Fibroblast of peridontal ligament (primary cell): ENCODE results near the gene GSPT1.
"Not testable (repeated sequence)": the region's sequence is repeated elsewhere in the genome, so short reads cannot be mapped to it uniquely, and the experiment has no call there.

ENCODE experiments used
- DNase-seq: peaks from one replicate; pipeline ENCODE4 v3.0.0-alpha.2; 2010; ENCODE audit errors: extremely low read depth

The GSPT1 gene

DNA sequence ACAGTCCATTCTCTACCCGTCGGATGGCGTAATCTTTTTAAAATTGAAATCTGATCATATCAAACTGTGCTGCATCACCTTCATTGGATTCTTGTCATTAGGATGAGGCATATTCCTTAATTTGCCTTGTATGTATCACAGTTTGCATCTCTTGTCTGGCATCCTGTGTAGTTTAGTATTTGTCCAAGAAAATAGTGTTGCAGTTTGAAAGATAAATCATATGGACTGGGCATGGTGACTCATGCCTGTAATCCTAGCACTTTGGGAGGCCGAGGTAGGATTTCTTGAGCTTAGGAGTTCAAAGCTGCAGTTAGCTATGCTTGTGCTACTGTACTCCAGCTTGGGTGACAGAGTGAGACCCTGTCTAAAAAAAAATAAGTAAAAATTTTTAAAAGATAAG, 58.6 kb downstream of the GSPT1 start:
- peak; percentile 41 for DNase-seq

DNA sequence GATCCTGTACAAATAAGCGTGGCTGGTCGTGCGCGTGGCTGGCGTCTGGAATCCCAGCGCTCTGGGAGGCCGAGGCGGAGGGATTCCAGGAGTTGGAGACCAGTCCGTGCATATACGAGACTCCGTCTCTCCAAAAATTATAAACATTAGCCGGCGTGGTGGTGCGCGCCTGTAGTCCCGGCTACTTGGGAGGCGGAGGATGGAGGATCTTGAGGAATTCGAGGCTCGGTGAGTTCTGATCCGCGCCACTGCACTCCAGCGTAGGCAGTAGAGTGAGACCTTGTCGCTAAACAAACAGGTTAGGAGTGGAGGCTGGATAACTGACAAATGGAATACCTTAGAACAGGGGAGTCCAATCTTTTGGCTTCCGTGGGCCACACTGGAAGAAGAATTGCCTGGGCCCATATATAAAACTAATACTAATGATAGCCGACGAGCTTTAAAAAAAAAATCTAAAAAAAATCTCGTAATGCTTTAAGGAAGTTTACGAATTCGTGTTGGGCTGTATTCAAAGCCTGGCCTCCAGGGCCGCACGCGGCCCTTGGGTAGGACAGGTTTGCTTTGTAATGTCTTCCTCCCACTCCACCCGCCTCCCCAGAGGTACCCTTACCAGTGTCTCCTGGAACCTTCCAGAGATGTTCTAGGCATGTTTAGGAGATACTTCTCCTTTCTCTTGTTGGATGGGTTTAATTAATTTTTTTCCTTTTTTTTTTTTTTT, 63.5 kb downstream of the GSPT1 start:
- no peak for DNase-seq

DNA sequence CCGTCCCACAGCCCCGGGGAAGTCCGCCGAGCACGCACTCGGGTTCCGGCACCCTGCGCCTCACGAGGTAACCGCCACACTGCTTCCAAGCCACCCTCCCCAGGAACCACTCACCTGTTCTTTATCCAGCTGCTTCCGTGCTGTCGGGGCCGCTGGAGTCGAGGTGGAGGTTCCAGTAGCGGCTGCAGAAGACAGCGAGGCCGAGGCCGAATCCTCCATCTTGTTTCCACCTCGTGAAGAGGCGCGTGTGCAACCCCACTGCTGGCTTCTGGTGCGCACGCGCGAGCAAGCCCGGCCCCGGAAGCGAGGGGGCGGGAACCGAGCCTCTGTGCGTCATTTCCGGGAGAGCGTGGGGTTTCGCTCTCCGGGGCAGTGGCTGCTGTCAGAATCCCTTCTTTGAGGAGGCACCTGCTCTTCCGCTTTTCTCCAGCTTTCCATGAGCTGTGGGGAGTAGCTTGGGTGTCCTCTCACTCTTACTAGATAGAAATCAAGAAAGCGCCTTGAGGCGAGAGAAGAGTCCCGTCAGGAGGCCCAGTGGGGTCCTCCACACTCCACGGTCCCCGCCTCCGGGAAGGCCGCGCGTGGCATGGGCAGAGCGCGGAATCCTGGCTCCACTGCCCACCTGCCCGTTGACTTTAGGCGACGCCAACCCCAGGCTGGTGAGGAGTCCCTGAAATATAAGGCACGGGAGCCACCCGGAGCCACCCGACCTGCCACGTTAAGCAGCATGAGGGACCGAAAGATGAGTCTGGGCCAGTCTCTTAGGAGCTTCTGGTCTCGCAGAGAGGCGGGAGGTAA, 64.3 kb downstream of the GSPT1 start, which contains the start of gene RSL1D1:
Gene RSL1D1 (minus strand): TSS at position 249 of the 798 bp plus-strand sequence. CDS start 30 bp downstream, at position 219.
- DNase-seq = peak; percentile 91

DNA sequence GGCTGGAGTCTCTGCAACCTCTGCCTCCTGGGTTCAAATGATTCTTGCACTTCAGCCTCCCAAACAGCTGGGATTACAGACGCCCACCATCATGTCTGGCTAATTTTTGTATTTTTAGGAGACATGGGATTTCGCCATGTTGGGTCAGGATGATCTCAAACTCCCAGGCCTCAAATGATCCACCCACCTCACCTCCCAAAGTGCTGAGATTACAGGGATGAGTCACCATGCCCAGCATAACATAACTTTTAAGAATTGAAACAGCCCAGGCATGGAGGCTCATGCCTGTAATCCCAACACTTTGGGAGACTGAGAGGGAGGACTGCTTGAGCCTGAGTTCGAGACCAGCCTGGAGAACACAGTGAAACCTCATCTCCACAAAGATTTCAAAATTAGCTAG, 66.9 kb downstream of the GSPT1 start:
- no peak for DNase-seq

DNA sequence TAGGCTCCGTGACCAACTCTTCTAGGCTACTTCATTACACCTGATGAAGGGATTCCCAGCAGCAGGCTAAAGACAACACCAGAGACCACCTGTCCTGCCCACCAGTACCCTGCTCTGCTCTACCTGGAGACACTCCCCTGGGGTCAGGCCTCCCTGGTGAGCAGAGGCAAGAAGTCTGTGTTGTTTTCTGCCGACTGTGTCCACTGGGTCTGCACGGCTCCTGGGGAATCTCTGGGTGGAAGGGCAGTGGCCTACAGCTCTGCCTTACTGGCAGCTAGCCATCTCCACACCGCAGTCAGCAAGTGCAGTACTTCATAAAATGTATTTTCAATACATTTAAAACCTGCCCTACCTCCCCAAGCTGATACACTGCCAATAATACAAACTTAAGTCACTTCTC, 71.3 kb downstream of the GSPT1 start:
- no peak for DNase-seq

DNA sequence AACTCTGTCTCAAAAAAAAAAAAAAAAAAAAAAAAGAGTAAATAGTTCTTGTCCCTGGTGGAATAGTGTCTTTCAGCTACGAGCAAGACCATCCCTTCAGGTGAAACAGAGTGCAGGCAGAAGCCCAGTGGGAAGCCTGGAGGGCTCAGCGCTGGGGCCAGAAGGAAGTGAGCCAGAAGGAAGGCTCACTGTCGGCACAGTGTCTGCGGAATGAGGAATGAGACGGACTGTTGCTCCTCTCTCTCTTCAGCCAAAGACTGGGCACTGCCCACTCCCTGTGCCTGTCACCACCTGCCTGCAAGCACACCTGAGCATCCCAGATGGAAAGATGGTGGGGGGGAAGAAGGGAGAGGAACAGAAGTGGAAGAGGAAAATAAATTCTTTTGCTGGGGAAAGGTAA, 71.9 kb downstream of the GSPT1 start:
- no peak for DNase-seq

DNA sequence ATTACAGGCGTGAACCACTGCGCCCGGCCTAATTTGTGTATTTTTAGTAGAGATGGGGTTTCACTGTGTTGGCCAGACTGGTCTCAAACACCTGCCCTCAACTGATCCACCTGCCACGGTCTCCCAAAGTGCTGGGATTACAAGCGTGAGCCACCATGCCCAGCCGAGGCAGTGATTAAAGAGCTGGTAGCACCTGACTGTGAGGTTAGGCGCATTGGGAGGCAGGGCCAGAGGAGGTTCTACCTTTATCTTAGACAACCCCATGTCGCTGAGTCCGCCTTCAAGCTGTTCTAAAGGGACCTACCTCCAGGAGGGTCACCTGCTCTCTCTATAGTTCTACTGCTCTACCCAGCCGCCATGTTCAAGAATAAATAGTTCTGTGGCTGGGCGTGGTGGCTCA, 72.5 kb downstream of the GSPT1 start:
- DNase-seq = no peak

DNA sequence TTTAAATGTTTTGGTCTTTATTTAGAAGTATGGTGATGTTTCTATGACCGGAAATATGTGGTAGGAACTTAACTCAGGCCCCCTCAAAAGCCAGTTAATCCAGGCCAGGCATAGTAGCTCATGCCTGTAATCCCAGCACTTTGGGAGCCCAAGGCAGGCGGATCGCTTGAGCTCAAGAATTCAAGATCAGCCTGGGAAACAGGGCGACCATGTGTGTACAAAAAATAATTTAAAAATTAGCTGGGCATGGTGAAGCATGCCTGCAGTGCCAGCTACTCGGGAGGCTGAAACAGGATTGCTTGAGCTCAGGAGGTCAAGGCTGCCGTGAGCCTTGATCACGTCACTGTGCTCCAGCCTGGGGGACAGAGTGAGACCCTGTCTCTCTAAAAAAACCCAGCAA, 74.7 kb downstream of the GSPT1 start:
- DNase-seq = no peak

DNA sequence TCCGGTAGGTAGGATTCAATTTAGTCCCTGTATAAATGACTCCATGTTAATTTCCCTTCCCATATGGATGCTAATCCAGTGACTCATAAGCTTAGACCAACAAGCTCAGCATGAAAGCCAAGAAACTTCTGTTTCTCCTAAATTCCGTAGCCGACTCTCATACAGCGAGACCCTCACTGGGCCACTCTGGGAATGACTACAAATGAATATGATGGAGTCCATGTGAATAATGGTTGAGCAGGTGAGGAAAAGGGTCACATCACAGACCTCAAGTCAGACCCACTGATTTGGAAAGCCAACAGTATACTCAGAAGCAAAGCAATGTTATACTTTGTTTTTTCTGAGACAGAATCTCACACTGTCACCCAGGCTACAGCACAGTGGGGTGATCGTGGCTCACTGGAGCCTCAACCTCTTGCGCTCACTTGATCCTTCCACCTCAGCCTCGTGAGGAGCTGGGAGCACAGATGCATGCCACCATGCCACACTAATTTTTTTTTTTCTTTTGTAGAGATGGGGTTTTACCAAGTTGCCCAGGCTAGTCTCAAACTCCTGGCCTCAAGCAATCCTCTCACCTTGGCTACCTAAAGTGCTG, 79.0 kb downstream of the GSPT1 start:
- DNase-seq = peak; percentile 70

DNA sequence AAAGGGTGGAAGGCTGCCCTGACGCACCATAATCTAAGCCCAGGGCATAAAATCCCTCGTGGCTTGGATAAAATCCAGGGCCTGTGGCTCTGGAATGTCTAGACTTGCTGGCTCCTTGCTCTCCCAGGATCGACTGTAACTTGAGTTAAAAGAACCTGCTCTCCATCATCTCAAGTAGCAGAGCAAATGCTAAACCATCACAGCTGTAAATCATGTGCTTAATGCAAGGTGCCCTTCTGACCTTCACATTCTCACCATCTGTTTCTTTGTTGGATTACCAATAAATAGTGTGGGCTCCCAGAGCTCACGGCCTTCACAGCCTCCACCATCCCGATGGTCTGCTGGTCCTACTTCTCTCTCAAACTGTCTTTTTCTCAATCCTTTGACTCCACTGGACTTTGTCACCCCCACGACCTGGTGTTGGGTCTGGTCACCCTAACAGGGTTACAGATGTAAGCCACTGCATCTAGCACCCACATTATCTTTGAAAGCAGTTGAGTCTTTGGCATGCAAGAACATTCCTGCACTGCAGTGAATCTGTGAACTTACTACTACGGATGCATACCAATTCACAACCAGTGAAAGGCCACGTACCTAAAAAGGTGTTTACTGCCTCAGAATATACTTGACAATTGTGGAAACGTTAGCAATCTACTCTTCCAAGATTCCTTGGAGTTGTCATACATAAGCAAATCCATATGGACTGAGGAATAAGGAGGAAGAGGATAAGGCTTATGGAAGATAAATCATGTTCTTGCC, 79.7 kb downstream of the GSPT1 start:
- peak; percentile 62 for DNase-seq

DNA sequence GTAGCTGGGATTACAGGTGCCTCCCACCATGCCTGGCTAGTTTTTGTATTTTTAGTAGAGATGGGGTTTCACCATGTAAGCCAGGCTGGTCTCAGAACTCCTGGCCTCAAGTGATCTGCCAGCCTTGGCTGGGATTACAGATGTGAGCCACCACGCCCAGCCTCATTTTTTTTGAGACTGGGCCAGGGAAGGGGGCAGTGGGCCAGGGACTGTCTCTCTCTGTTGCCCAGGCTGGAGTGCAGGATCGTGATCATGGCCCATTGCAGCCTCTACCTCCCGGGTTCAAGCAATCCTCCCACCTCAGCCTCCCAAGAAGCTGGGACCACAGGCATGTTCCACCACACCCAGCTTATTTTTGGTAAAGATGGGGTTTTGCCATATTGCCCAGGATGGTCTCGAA, 80.4 kb downstream of the GSPT1 start:
- no peak for DNase-seq

DNA sequence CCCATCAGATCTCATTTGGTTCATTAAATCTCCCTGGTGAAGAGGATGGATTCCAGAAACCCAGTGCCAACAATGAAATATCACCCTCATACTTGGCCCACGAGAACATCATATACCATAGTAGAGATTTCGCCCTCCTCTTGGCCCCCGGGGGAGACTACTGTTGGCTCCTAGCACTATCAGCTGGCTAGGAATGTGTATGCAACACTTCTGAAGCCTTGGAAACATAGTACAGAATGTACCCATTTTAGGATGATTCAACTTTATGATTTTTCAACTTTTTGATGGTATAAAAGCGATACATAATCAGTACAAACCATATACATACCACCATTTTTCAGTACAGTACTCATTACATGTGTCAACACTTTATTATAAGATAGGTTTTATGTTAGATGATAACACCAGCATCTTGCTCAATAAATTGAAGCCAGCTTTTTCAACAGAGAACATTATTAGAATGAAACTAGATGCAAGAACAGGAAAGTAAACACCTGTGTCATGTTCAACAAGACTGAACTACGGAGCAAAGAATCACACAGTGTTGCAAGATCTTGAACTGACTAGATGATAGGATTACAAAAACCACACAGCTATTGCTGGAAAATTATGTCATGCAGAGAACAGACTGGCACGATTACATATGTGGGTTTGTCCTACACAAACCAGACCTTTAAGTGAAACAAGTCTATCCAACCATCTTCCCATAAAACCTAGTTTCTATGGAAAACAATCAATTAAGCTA, 81.6 kb downstream of the GSPT1 start:
- DNase-seq = peak; percentile 92

DNA sequence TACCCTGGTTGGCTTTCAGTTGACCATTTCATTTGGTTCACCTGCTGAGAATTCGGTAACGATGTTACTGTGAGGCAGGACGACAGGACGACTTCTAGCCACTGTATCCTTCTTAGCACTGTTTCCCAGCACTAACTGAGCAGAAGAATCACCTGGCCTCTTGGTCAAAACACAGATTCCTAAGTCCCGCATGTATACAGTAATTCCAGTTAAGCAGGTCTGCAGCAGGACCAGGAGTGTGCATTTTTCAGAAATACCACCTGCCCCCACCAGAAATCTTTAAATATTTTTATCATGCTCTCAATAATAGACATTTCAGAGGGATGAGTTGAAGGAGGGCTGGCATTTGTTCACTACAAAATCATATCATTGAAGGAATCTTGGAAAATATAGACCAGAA, 87.1 kb downstream of the GSPT1 start:
- no peak for DNase-seq

DNA sequence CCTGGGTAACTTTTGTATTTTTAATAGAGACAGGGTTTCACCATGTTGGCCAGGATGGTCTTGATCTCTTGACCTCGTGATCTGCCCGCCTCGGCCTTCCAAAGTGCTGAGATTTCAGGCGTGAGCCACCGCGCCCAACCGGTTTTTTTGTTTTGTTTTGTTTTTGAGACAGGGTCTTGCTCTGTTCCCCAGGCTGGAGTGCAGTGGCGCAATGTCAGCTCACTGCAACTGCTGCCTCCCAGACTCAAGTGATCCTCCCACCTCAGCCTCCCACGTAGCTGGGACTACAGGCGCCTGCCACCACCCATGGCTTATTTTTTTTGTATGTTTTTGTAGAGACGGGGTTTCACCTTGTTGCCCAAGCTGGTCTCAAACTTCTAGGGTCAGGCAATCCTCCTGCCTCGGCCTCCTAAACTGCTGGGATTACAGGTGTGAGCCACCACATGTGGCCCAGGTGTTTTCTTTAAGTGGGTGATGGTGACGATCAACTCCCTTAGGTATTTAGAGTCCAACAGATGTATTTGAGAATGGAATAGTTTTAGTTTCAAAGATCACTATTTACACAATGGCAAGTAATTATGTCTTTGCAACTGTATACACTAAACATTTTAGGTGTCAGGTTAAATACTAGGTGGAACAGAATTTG, 90.1 kb downstream of the GSPT1 start:
- not testable (repeated sequence) for DNase-seq

DNA sequence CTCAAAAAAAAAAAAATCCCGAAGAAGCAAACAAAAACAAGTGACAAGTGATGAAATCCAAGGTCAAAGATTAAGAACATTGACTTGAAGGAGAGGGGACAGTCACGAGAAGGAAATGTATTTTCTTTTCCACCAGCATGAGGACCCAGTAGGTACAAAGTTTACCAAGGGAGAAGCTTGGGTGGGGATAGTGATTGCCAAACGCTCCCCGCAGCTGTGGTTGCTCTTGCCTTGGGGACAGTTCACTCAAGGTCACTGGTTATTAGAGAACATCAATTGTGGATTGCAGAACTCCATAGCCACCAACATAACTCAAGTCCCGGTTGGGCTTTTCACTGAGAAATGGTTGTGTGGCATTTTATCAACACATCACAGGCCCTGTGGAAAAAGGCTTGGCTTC, 91.4 kb downstream of the GSPT1 start:
- DNase-seq = no peak

DNA sequence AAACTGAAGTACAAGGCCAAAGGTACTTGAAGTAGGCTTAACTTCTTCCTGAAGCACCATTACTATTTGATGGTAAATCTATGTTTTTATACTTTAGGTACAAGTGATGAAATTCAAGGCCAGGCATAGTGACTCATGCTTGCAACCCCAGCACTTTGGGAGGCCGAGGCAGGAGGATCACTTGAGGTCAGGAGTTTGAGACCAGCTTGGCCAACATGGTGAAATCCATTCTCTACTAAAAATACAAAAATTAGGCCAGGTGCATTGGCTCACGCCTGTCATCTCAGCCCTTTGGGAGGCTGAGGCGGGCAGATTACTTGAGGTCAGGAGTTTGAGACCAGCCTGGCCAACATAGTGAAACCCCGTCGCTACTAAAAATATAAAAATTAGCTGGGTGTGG, 92.1 kb downstream of the GSPT1 start:
- DNase-seq = not testable (repeated sequence)

DNA sequence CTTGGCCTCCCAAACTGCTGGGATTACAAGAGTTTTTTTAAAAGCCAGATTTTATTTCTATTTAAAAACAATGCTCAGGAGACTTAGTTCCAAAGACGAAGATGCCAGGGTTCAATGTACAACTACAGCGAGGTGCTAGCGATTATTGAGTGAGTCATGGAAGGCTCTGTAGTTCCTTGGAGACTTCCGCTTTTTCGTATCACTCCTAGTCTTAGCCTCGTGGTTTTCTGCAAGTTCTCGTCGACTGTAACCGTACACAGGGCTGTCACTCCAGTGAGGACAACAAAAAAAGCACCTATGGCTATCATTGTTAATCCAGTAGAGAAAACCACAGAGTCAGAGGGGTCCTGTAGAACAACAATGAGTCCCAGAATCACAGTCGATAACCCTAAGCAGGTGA, 96.0 kb downstream of the GSPT1 start:
- DNase-seq = no peak

DNA sequence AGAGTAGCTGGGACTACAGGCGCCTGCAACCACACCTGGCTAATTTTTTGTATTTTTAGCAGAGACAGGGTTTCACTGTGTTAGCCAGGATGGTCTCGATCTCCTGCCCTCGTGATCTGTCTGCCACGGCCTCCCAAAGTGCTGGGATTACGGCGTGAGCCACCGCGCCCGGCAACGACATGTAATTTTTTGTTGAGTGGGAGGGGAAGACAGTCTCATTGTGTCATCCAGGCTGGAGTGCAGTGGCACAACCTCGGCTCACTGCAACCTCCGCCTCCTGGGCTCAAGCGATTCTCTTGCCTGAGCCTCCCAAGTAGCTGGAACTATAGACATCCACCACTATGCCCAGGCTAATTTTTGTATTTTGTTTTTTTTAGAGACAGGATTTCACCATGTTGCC, 96.8 kb downstream of the GSPT1 start:
- DNase-seq = not testable (repeated sequence)
